Epithelial cell of esophagus (primary cell): ENCODE data around the gene MTERF4.

Experiments
- DNase-seq: peaks from one replicate; pipeline ENCODE4 v3.0.0; 2010; ENCODE audit warnings: low read depth
- H3K4me3 ChIP-seq: 2 replicates; pipeline ENCODE4 v1.5.1; 2011; ENCODE audit warnings: mild to moderate bottlenecking, low read length, control low read depth
- CTCF ChIP-seq: IDR thresholded peaks from 2 replicates; pipeline ENCODE4 v1.5.1; 2011; ENCODE audit warnings: low read depth, mild to moderate bottlenecking, low read length, control low read depth, inconsistent platforms; ENCODE audit not compliant: insufficient read depth; ENCODE audit errors: missing control alignments

Gene MTERF4

GRCh38 chr2:241139531-241140444, 37.7 kb upstream of the MTERF4 start:
- no peak for TF ChIP-seq CTCF
- no peak overlapping the region for H3K4me3 ChIP-seq
- DNase-seq = no peak

- H3K4me3 ChIP-seq = no peak overlapping the region
- TF ChIP-seq CTCF = no peak
- no peak for DNase-seq
Measured at GRCh38 chr2:241138471-241138870, 36.4 kb upstream of the MTERF4 start.

- TF ChIP-seq CTCF = no peak
- no peak overlapping the region for H3K4me3 ChIP-seq
- no peak for DNase-seq
Measured at GRCh38 chr2:241137276-241138190, 35.4 kb upstream of the MTERF4 start.

- no peak for DNase-seq
- no peak for TF ChIP-seq CTCF
- H3K4me3 ChIP-seq = no peak overlapping the region
Measured at GRCh38 chr2:241136661-241137260, 34.7 kb upstream of the MTERF4 start.

GRCh38 chr2:241136191-241136590, 34.1 kb upstream of the MTERF4 start:
- TF ChIP-seq CTCF = no peak
- DNase-seq = no peak
- no peak overlapping the region for H3K4me3 ChIP-seq

- no peak for TF ChIP-seq CTCF
- H3K4me3 ChIP-seq = no peak overlapping the region
- DNase-seq = no peak
Measured at GRCh38 chr2:241135737-241136136, 33.6 kb upstream of the MTERF4 start.
